Gastroesophageal sphincter (tissue), 4 donors: ENCODE measurements around the gene STK32B. TPM values are rescaled to one million over a fixed set of nuclear protein-coding genes. Genes with fewer than 3 reads are reported as not detected.

Experiments used
- ATAC-seq: fragments of 150-250 bp; one replicate; pipeline ENCODE4 v1.9.1; 2016; ENCODE audit warnings: mild to moderate bottlenecking, moderate library complexity
- H3K27ac ChIP-seq, 4 donors: fragments of 200-600 bp; sonication (generic) in 3 of 4; 1 replicate in 3 of 4; 2 replicates in 1 of 4; pipeline ENCODE4 v1.5.1; 2016 to 2019
- H3K27me3 ChIP-seq: fragments of 200-600 bp; sonication (generic); one replicate; pipeline ENCODE4 v1.5.1; 2019
- H3K36me3 ChIP-seq, 2 donors: fragments of 200-600 bp; sonication (generic); one replicate each; pipeline ENCODE4 v1.5.1; 2019; ENCODE audit warnings: control low read depth in 1 of 2
- H3K4me1 ChIP-seq, 3 donors: fragments of 200-600 bp; sonication (generic); 1 replicate in 2 of 3; 2 replicates in 1 of 3; pipeline ENCODE4 v1.5.1; 2016 to 2019; ENCODE audit warnings: control low read depth in 2 of 3
- H3K4me3 ChIP-seq, 2 donors: fragments of 200-600 bp; sonication (generic); one replicate each; pipeline ENCODE4 v1.5.1; 2019; ENCODE audit warnings: mild to moderate bottlenecking in 1 of 2, moderate library complexity in 1 of 2
- H3K9me3 ChIP-seq, 3 donors: fragments of 200-600 bp; sonication (generic); one replicate each; pipeline ENCODE4 v1.5.1; 2017 to 2019; ENCODE audit warnings: control low read depth in 2 of 3
- EP300 ChIP-seq: sonication (generic); formaldehyde crosslinking; IDR thresholded peaks from one replicate; pipeline ENCODE4 v1.6.1; 2017; ENCODE audit warnings: antibody characterized with exemption, mild to moderate bottlenecking
- POLR2A ChIP-seq, 2 donors: fragments of 450-650 bp; IDR thresholded peaks; one replicate each; pipeline ENCODE4 v1.6.1; 2017; ENCODE audit warnings: antibody characterized with exemption in 2 of 2, mild to moderate bottlenecking in 2 of 2, moderate library complexity in 1 of 2
- POLR2AphosphoS5 ChIP-seq: sonication (generic); formaldehyde crosslinking; IDR thresholded peaks from one replicate; pipeline ENCODE4 v1.6.1; 2017; ENCODE audit warnings: antibody characterized with exemption
- WGBS, 2 donors: methylation state at CpG; one replicate each; pipeline ENCODE4 v1.1.5; 2018; ENCODE audit warnings: low coverage in 1 of 2; 5-methylcytosine and 5-hydroxymethylcytosine counted together
- small RNA-seq, 4 donors: library from RNA; depleted of rRNA; stranded (forward); fragments of <200 nt; gene quantifications; one replicate each; pipeline ENCODE3, GENCODE V24; 2016
- total RNA-seq, 4 donors: library from RNA; depleted of rRNA; stranded (reverse); fragments of >200 nt; gene quantifications; one replicate each; pipeline ENCODE4 v1.1.0, GENCODE V29; 2016
- TF ChIP-seq, protein P1 (sequence below), 4 experiments: fragments of 200-600 bp in 2 of 4; fragments of 450-650 bp in 2 of 4; sonication (generic) in 1 of 4; IDR thresholded peaks; one replicate each; pipeline ENCODE4 v1.5.1; 2017 to 2019; ENCODE audit warnings: antibody characterized with exemption in 4 of 4, mild to moderate bottlenecking in 2 of 4, moderate library complexity in 2 of 4

STK32B gene
- total RNA-seq, 4 donors from 2014 or later: 1.9 to 5.3 (median 2.4) TPM

DNA sequence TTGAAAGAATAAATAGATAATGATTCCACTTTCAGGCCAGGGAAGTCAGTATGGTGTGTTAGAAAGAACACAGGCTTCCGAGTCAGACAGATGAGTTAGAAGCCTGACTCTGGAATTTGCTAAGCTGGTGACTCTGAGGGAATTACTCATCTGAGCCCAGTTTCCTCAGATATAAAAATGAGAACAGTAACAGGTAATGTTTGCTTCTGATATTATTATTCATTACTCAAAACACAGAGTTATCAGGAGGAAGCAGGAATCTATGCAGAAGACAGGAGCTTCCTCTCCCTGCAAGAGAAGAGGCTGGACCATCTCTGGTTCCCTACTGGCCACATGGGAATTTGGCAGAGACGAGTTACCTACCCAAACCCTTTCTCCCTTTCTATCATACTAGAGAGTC is 494.0 kb downstream of the STK32B start:
- Histone ChIP-seq H3K27me3 (no peaks in the 10 kb centered on the region), H3K4me3 (no peak overlapping the region), H3K4me1 (no peaks in the 10 kb centered on the region), H3K9me3 (peaks cover 0 to 7% (median 0%) of the 10 kb centered on the region in 3 donors), H3K27ac (no peak overlapping the region), H3K36me3 (peaks cover 0 to 26% of the 10 kb centered on the region in 2 donors)
- TF ChIP-seq POLR2A (IDR thresholded peaks at IDR 0.05): no peak
- TF ChIP-seq, protein P1, sequence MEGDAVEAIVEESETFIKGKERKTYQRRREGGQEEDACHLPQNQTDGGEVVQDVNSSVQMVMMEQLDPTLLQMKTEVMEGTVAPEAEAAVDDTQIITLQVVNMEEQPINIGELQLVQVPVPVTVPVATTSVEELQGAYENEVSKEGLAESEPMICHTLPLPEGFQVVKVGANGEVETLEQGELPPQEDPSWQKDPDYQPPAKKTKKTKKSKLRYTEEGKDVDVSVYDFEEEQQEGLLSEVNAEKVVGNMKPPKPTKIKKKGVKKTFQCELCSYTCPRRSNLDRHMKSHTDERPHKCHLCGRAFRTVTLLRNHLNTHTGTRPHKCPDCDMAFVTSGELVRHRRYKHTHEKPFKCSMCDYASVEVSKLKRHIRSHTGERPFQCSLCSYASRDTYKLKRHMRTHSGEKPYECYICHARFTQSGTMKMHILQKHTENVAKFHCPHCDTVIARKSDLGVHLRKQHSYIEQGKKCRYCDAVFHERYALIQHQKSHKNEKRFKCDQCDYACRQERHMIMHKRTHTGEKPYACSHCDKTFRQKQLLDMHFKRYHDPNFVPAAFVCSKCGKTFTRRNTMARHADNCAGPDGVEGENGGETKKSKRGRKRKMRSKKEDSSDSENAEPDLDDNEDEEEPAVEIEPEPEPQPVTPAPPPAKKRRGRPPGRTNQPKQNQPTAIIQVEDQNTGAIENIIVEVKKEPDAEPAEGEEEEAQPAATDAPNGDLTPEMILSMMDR (IDR thresholded peaks at IDR 0.05): no peak
- no peak for TF ChIP-seq EP300
- no peak for TF ChIP-seq POLR2AphosphoS5
- WGBS, 2 donors: 47% methylated on average over 2 of the region's 2 CpGs; no CpG with 5 or more reads in 1 of the 2 donors
- no peak for ATAC-seq

DNA sequence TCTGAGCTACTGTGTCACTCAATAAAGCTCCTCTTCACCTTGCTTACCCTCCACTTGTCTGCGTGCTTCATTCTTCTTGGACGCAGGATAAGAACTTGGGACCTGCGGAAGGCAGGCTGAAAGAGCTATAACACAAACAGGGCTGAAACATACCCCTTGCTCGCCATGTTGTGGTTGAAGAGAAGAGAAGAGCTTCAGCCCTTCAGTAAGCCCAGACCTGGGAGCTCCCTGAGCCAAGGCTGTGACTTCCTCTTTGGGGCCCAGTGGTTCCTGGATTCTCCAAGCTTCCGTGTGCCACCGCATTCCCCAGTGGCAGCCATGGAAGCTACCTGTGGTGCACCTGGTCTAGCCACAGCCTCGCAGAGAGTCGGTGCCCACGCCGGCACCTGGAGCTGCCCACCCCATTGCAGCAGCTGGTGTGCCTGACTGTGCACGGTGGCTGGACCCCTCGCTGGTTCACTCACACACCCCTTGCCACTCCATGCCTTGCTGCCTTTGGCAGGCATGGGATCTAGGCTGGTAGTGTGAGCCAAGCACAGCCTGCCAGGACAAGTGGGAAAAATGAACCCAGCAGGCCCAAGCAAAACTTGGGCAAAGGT is 496.5 kb downstream of the STK32B start:
- H3K9me3 ChIP-seq: peaks cover 0 to 11% (median 0%) of the 10 kb centered on the region in 3 donors

More for the DNA sequence above, 496.5 kb downstream of the STK32B start:
- Histone ChIP-seq H3K4me3 (no peak overlapping the region), H3K27me3 (no peaks in the 10 kb centered on the region), H3K27ac (no peak overlapping the region), H3K36me3 (peaks cover 0 to 48% of the 10 kb centered on the region in 2 donors), H3K4me1 (no peaks in the 10 kb centered on the region)
- no peak for ATAC-seq
- TF ChIP-seq, protein P1 (IDR thresholded peaks at IDR 0.05): no peak
- TF ChIP-seq EP300 (no peak), POLR2A (IDR thresholded peaks at IDR 0.05) (no peak), POLR2AphosphoS5 (no peak)
- no CpG with 5 or more reads among the region's 12 CpGs for WGBS, 2 donors

Small RNA genes lying within 50 kb of the gene (small RNA-seq; reads per million reads assigned to genes)
- gene RF00019: 0 reads per million in 4 donors

Other genes with a start within 250 kb of the STK32B start
- gene MSX1, start 191.8 kb upstream of the STK32B start, total RNA-seq: 1 to 10 TPM; 2.0 to 5.3 (median 2.4) TPM
- 1 to 10 TPM; 1.4 to 5.0 (median 2.3) TPM for gene CYTL1, start 32.0 kb upstream of the STK32B start, total RNA-seq